NCI-H2029 (cell line): ENCODE measurements around the gene ADORA3.

Experiments used
- DNase-seq: peaks from one replicate; lab custom pipeline; 2025; lab: John Stamatoyannopoulos, UW

ADORA3 gene

DNA sequence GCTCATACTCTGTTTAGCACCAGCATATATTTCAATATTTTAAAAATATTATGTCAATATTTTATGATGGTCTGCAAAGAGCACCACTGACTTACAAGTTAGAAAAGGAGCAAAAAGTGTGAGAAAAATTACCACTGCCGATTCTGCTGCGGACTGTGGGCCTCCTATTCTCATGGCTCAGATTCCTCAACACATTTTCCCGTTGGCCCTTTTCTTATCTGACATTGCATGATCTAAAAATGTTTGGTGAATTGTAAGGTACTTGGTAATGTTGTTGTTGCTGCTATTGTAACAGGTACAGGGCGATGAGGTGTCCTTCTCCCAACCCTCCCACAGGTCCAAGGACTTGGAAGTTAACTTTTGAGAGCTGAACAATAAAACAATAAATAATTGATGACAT is 28.9 kb downstream of the ADORA3 start:
- no peak for DNase-seq

DNA sequence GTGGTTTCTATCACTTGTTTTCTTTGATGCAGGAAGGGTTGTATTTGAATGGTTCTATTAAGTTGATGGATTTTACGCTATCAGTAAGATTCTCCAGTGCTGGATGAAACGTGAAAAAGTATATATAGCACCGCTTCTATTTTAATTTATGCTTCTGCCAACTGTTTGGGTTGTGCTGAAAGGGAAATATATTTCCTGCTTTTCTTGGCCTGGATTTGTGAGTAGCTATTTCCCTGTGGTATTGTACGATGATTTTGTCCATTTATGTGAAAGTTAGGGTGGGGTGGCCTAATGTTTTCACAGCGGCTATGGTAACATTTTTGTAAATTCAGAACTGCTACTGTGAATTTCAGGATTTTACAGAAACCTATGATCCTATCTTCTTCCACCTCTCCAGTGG is 29.3 kb downstream of the ADORA3 start:
- DNase-seq = no peak

DNA sequence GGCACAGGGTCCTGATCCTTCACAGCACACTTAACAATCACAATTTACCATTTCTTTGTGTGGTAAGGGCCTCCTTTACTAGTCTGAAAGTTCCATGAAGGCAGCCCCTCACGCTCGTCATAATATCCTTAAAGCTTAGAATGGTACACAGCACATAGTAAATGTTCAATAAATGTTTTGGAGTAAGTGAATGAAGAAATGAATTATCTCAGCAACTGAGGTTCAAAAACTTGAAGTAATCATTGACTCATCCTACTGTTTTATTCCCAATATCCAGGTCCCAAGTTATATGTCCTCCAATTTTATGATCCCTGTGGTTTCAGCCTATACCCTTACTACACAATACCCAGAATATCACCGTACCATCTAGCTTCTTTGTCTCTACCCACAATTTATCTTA is 31.9 kb downstream of the ADORA3 start:
- DNase-seq = no peak

DNA sequence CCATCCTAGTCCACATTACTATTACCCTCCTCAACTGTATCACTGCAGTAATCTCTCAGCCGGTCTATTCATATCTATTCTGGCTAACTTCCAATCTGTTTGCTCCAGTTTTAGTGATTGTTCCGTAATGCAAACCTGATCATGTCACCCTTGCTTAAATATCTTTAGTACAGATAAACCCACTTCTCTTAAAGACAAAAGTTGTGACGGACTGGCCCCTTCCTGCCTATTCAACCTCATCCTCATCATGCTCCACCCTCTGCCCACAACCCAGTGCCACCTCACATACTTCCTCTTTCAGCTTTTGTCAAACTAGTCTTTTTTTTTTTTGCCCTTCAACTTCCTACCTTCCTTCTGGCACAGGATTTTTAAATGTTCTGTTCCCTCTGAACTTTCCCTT is 32.4 kb downstream of the ADORA3 start:
- DNase-seq = no peak

DNA sequence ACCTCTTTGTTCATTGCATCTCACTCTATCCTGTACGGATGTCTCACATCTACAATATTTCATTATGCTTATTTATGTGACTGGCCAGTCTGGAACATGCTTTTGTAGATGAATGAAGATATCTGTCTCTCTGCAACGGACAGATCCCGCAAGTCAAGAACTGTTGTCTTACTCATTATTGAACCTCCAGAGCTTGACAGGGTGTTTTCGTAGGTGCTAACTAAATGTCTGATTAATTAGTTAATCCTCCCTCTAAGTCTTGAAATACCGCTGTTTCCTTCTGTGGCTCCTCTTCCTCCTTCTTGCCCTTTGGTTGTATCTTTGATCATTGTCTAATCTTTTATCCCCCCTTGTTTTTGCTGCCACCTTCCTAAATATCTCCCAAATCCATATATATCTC is 32.8 kb downstream of the ADORA3 start:
- DNase-seq = no peak

DNA sequence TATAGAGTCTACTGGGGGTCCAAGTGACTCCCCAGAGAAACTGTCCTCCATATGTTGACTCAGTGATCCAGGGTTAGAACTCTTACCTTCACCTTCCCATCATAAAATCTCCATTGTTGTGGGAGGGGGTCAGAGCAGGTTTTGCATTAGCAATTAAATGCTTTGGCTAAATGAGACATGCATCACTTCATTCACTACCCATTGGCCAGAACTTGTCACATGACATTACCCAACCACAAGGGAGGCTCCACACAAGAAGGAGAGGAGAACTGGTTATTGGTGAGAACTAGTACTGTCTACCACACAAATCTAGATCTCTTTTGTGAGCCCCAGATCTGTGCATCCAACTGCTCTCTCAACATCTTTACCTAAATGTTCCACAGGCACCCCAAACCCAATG is 33.9 kb downstream of the ADORA3 start:
- no peak for DNase-seq

DNA sequence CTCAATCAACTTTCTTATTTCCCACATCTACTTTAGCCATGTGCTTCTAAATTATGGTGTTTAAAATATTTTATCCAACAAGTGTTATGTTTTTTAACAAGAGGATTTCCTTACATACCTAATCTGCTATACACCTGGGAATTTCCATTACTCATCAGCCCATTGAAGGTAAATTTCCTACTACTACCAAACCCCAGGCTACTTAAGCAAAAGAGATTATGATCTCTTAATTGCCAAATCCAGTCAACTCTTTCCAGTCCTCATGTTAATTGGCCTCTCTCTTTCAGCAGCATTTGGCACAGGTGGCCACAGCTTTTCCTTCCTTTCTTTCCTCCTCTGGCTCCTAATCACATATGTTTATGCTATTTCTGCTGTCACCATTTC is 34.7 kb downstream of the ADORA3 start:
- DNase-seq = no peak

DNA sequence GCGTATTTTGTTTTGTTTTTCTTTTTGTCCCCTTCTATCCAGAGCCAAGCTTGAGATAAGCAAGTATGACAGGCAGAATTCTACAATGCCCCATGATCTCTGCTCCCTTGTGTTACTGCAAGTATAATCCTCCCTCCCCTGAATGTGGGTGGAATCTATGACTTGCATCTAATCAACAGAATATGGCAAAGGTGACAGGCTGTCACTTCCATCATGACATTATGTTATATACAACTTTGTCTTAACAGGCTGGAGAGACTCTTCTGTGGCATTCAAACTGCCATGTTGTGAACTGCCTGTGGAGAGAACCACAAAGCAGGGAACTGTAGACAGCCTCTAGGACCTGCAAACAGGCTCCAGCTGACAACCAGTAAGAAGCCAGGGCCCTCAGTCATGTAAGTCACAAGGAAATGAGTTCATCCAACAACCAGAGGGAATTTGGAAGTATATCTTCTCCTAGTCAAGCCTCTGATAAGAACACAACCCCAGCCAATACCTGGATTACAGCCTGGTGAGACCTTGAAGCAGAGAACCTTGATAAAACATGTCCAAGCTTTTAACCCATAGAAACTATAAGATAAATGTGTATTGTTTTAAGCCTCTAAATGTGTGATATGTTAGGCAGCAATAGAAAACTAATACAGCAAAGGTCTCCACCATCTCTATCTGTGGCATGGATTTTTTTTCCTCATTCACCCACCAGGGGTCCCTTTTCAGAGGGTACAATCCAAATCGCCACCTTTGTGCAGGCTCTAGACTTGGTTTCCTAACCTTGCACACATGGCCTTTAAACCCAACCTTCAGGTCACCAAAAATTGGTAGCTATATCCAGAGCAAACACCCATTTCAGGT is 35.3 kb downstream of the ADORA3 start:
- no peak for DNase-seq

DNA sequence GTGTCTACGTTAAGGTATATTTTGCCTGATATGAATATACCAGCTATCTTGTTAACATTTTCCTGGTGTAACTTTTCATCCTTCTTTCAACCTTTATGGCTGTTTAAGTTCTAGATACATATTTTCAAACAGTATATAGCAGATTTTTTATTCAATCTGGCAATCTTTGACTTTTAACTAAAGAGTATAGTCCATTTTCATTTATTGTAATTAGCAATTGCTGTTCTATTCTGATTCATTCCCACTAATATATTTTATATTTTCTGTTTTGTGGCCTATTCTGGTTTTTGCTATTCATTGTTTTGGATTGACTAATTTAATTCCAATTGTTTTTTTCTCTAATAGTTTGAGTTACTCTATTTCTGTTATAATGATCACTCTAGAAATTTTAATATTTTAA is 37.0 kb downstream of the ADORA3 start:
- no peak for DNase-seq

DNA sequence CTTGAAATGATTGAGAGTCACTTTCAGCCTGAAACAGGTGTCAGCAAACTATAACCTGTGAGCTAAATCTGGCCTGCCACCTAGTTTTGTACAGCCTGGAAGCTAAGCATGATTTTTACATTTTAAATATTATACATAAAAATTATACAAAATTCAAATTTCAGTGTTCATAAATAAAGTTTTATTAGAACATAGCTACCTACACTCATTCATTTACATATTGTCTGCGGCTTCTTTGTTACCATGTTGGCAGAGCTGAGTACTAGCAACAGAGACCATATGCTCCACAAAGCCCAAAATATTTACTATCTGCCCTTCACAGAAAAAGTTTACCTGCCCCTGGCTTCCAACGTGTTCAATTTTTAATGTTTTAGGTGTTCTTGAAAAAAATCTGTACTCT is 37.7 kb downstream of the ADORA3 start:
- DNase-seq = no peak

DNA sequence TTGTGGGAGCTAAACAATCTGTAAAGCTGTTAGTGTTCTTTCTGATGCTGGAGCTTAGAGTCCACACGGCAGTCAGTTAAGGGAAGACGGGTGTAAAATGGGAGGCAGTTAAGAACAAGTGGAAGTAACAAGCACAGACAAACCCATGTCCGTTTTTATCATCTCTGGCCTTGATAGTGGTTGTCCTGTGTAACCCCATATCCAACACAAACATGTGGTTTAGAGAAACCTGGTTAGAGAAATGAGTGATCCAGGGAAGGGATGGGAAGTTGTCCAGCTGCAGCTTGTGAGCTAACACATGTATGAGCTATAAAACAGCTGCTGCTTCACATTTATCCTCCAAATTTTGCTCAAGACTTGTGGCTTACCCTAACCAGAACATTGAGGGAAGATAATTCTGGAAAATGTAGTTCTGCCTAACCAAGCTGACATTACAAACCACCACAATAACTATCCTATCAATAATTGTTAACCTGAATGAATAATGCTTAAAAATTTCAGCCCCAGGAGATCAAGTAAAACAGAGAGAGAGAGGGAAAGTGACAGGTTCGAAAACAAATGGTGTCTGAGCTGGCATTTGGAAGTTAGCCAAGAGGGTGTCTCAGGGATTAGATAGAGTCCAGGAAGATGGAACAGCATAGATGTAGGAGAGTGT is 40.3 kb downstream of the ADORA3 start:
- DNase-seq = no peak

DNA sequence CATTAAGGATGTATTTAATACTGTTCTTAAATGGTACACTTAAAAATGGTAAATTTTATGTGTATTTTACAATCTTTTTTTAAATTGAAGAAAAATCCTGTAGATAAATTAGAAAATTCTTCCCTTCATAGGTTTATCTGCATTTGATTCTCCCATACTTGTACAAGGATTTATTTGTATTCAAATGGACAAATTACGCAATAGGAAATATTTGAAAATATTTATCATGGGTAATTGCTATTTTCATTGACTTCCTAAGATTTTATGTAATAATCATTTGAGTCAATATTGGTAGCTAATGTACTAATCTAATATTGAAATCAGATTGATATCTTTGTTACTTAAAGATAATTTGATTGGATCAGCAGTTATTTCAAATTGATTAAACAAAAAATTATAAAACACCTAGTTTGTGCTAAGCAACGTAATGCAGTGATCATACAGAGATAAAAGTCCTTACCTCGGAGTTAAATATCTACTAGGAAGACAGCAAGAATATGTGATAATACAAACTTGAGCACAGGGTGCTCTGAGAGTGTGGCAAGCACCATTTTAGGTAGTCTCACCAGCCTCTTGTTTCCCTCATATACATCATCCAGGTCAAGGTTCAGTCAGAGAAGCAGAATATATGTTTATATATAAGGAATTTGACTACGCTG is 40.9 kb downstream of the ADORA3 start:
- DNase-seq = no peak

DNA sequence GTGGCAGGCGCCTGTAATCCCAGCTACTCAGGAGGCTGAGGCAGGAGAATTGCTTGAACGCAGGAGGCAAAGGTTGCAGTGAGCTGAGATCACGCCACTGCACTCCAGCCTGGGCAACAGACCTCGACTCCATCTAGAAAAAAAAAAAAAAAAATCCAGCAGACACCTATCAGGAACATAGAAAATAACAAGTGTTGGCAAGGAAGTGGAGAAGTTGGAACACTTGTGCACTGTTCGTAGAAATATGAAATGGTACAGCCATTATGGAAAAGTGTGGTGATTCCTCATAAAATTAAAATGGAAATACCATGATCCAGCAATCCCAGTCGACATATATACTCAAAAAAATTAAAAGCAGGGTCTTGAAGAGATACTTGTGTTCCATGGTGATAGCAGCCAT is 41.7 kb downstream of the ADORA3 start:
- no peak for DNase-seq

DNA sequence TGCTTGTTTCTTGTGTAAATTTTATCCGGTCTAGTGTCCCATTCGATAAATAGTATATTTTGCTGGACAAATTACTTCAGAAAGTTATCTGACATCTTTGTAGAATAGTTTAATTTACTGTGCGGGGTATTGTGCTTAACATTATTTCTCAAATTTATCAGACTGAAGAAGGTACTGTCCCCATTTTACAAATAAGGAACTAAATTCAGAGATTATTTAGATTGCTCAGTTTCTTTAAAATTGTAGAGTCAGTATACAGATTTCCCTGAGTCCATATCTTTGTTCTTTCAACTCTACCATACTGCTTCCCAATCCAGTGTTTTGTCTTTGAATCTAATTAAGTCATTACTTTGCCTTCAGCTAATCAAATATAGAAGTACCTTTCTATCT is 47.8 kb downstream of the ADORA3 start:
- no peak for DNase-seq

DNA sequence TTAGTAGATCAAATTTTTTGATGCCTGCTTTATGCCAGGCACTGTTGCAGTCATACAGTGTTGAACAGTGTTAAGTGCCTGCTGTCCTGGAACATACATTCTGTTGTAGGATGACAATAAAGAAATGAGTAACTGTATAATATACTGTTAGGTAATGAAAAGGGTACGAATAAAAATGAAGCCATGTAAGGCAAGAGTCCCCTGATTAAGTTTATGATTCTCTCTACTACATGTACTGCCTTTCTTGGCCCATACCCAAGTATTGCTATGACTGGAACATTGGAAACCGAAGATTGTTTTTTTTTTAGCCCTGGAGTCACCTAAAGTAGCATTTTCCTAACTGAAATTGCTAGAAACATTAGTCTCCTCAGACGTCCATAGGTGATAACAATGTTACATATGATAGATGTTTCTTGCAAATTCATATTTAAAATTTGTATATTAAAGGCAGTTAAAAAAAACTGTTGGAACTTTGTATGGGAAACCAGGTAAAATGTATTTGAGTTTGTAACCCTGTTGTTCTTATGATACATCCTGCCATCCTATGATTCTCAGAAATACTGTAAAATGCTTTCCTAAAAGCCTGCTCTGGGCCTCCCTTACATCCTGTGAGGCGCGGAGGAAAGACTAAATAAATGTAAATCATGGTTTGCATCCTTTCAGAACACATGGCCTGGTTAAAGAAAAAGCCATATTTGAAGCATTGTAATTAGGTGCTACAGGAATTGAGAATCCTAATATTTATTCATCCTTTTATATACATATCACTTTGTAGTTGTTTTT is 48.4 kb downstream of the ADORA3 start:
- no peak for DNase-seq

DNA sequence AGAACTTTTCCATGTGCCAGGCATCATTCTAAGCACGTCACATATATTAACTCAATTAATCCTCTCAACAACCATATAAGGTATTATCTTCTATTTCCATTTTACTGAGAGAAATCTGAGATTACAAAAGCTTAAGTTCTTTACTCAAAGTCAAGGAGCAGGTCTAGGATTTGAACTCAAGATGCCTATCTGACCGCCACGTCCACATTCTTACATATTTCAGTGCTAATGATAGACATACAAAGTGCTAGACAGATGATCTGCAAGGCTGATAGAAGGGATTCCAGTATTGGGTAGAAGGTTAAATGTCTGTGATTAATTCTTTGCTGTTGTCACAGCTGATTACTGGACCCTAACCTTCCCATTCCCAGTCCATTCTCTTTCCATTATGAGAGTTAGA is 49.7 kb downstream of the ADORA3 start:
- DNase-seq = no peak

DNA sequence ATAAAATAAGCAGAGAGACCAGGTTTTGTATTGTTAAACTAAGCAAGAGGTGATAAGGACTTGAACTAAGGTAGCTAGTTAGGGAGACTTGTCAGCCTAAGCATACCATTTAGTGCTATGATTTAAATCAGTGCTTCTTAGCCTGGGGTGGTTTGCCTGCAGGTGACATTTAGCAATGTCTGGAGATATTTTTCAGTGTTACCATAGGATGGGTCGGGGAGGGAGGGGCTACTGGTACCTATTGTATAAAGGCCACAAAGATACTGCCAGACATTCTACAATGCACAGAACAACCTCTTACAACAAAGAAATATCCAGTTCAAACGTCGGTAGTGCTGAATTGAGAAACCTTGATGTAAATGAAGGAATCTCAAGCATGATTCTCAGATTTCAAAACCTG is 50.9 kb downstream of the ADORA3 start:
- DNase-seq = no peak

DNA sequence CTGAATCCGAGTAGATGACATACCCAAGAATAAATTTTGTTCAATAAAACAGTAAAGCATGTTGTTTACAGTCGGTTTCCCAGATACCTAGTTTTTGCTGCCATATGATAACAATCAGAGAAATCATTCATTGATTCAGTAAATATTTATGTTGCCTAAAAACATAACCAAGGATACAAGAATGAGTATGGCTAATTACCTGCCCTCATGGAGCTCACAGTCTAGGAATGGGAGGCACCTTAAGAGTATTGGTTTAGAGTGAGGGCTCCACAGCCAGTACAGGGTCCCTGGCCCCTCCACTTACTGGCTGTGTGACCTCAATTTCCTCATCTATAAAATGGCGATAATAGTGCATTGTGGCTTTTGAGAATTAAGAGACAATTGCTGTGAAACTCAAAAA is 53.2 kb downstream of the ADORA3 start:
- DNase-seq = no peak

DNA sequence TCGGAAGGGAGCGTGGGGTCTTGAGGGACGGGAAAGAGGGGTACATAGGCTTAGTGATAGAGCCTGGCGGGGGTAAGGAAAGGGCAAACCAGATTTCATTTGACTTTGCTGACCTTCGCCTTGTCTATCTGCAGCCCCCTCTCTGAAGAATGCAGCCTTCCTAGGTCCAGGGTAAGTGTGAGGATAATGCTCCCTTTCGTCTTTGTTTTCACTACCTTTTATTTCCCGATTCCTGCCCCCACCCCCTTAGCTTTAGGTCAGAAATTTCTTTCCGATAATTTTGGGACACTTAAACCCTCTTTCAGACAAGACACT is 53.8 kb downstream of the ADORA3 start:
- DNase-seq = no peak
